GM12801 (cell line): ENCODE measurements around the gene ZNF428.

Source experiments
- TF ChIP-seq, protein P1 (sequence below): IDR thresholded peaks from one replicate; pipeline ENCODE4 v1.5.1; 2011; ENCODE audit warnings: control low read depth; ENCODE audit not compliant: insufficient read length; ENCODE audit errors: extremely low read depth

ZNF428 gene

DNA sequence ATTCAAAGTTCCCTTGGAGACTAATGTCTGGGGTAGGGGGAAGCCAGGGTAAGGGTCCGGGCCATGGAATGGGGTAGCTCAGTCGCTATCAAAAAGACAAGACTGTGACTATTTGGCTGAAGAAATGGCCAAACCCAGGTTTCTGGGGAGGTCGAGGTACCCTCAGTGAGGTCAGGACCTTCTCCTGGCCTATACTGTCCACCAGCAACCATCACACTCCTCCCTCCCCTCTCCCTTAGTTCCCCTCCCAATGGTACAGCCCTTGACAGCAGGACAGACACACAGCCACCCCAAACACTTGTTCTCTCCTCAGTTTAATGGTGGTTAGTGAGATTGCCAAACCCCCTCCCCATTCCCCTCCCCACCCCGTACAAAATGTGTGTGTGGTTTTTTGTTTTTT, 2.6 kb upstream of the ZNF428 start:
- TF ChIP-seq, protein P1, sequence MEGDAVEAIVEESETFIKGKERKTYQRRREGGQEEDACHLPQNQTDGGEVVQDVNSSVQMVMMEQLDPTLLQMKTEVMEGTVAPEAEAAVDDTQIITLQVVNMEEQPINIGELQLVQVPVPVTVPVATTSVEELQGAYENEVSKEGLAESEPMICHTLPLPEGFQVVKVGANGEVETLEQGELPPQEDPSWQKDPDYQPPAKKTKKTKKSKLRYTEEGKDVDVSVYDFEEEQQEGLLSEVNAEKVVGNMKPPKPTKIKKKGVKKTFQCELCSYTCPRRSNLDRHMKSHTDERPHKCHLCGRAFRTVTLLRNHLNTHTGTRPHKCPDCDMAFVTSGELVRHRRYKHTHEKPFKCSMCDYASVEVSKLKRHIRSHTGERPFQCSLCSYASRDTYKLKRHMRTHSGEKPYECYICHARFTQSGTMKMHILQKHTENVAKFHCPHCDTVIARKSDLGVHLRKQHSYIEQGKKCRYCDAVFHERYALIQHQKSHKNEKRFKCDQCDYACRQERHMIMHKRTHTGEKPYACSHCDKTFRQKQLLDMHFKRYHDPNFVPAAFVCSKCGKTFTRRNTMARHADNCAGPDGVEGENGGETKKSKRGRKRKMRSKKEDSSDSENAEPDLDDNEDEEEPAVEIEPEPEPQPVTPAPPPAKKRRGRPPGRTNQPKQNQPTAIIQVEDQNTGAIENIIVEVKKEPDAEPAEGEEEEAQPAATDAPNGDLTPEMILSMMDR, result no peak

DNA sequence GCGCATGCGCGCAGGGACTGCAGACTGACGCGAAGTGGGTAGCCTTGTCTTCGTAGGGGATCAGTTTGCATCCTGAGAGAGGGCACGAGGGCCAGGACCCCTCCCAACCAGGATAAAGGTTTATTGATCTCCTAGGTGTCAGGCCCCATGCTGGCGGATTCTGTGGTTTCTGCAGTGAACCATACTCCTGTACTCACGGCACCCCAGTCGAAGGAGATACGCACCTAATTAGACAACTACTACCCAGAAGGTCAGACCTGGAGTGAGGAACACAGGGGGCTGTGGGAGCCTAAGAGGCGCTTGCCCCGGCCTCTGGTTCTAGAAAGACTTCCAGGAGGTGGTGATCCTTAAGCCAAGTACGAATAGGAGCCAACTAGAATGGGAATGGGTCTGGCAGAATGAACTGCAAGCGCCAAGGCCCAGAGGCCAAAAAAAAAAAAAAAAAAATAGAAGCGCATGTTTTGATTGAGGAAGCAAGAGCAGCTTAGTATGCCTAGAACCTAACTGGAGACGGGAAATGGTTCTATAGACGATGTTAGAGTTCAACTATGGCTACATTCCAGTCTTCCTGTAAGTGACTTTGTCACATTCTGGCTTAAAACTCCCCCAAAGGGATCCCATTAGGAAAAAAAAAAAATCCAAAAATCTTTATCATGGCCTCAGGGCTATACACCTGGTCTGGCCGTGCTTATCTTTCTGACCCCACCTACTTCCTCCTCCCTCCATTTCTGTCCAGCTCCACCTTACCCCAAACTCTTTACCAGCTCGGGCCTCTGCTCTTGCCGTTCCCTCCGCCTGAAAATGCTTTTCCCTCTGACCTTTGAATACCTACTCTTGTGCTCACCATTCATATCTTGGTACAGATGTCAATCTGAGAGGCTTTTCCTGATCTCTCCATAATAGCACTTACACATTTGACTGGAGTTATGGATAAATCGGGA, 902 bp upstream of the ZNF428 start:
- TF ChIP-seq, protein P1, result no peak

DNA sequence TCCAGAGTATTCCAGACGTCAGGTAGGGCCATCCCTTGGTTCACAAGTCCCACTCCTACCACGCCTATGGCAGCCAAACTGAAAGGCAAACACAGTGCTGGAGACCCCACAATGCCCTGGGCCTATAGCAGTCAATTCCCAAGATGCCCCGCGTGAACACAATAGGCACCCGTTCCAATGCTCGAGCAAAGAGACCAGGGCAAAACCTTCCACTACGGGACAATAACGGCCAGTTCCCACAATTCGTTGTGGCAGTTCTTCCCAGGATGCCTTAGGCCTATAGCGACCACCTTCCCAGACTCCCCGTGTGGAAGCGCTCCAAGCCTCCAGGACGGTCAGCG, 538 bp downstream of the ZNF428 start:
- TF ChIP-seq, protein P1, result no peak

DNA sequence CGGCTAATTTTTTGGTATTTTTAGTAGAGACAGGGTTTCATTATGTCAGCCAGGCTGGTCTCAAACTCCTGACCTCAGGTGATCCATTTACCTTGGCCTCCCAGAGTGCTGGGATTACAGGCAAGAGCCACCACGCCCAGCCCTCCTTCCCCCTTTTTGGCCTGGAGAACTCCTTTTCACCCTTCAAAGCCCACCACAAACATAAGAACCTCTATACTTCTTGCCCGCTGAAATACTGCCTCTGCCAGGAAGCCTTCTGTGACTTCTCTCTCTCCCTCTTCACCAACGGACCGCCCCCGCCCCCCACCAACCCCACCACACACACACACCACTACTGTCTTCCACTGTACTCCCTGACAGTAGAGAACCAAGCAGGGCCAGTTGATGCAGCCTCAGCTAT, 2.5 kb downstream of the ZNF428 start:
- TF ChIP-seq, protein P1, result no peak

DNA sequence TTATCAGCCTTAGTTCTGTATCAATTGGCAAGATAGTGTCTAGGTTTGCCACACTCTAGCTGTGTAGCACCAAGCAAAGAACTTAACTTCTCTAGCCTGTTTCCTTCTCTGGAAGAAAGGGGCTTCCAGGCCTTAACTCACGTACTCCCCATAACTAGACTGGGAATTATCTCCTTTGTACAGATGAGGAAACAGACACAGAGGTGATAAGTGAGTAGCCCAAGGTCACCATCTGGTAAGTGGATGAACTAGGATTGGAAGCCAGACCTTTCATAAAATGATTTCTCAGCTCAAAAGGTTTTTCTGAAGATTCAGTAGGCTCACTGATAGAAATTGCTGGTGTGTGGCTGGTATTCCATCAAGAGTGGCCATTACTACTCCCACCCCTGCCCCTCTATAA, 3.1 kb downstream of the ZNF428 start:
- TF ChIP-seq, protein P1, result no peak

DNA sequence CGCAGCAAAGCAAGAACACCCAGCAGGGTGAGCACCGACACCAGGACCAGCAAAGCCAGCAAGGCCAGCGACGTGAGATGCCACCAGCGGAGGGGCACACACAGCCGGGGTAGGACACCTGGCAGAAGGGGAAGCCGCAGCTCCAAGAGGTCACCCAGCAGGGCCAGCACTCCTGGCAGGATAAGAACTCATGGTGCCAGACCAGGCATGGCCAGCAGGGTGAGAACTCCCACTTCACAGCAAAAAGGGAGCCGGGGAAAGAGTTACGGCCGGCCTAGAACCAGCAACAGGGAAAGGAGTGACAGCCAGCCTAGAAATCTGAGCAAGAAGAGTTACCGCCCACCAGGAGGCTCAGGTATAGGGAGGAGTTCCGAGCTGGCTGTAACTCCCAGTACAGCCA, 7.1 kb downstream of the ZNF428 start:
- TF ChIP-seq, protein P1, result no peak

DNA sequence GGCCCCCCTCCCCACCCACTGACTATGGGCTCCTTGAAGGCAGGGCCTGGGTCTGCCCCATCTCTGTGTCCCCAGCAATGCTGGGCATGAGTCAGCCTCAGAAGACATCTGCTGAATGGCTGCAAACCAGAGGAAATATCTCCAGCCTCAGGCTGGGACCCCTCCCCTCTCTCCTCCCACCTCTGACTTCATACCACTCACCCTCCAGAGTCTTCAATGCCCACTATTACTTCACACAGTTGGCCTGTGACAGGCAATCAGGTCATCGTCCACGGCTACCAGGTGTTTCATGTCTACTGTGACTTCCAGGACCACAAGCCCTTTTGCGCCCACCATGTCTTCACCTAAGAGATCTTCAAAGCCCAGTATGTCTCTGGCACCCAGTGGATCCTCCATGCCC, 7.6 kb downstream of the ZNF428 start, which contains the start of gene SRRM5:
Gene SRRM5, plus strand, starts transcription at position 301 of the 400 bp plus-strand sequence. Its CDS starts 34 bp downstream, at position 335.
- TF ChIP-seq, protein P1, result no peak
